NCI-H1417 treated with DMSO at 0.1 percent for 48 hours (cell line): Measurements from ENCODE around the gene TUNAR.

Experiments used
- DNase-seq: peaks from one replicate; lab custom pipeline; 2025; lab: John Stamatoyannopoulos, UW

The TUNAR gene

GRCh38 chr14:95872777-95873176, 3.9 kb upstream of the TUNAR start:
- no peak for DNase-seq

DNA sequence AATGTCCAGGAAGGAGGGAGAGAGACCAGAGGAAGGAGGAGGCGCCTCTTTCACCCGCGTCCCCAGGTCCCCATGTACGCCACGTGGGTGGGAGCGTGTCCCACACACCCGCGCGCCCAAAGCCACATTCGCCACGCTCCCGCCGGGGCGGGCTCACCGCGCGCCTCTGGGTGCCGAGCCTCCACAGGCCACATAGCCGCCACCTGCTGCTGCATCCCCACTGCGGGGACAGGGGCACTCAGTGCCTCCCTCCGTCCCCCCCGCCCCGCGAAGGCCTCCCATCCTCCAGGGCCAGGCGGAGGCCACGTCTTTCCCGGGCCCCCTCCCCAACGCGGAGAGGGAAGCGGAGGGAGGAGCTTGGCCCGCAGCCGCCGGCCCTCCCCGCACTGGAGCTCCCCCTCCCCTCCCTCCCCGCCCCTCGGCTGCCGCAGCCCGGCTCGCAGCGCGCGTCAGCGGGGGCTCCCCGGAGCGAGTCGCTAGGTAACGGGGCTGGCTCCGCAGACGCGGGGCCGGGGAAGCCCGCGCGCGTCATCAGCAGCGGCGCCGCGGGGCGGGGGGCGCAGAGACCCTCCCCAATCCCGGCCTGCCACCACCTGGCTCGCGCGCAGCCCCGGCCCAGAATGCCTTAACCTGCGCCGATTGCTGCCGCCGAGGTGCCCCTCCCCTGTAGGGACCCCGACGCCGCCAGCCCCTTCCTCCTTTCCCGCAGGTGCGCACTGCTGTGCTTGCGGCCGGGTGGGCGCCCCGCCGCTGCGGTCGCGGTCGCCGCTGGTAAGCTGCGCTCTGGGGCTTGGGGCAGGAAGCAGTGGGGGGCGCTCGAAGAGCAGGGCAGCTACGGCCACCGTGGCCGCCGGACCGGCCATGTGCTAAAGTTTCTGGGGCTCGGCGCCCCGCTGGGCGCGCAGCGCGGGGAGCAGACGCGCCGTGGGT, 536 bp upstream of the TUNAR start:
- DNase-seq = no peak

- DNase-seq = no peak
These were observed 1.0 kb downstream of the TUNAR start for GRCh38 chr14:95877633-95878032.

GRCh38 chr14:95884377-95884776, 7.7 kb downstream of the TUNAR start:
- no peak for DNase-seq

GRCh38 chr14:95885278-95885677, 8.6 kb downstream of the TUNAR start:
- no peak for DNase-seq

- DNase-seq = no peak
These were observed 9.2 kb downstream of the TUNAR start for GRCh38 chr14:95885866-95886265.

DNA sequence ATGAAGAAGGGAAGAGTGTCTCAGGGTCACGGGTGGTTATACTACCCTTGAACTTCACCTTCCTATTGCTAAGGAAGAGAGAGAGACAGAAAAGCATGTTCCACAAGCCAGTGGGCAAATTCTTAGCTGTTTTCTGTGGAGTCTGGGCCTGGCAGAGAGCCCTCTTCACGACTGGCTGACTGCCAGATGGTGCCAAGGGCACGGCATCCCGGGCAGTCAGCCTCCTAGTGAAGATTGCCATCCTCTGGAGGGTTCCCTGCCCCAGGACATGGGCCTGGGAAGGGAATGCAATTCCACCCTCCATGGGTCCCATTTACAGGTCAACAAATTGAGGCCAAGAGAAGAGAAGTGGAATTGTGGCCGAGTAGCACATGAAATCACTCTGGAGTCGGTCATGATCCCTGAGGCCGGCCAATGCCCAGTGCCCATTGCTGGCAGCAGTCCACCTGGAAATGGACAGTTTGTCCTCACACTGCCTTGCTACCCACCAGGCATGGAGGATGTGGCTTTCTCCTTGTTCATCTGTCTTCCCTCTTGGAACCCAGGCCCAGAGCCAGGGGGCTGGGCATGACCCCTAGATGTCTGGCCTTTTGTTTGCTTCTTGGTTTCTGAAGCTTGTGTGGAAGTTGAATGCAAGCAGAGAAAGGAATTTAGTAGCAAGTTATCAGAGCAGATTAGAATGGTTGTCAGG, 9.9 kb downstream of the TUNAR start:
- no peak for DNase-seq

GRCh38 chr14:95887351-95887750, 10.7 kb downstream of the TUNAR start:
- DNase-seq = no peak

- no peak for DNase-seq
These were observed 12.8 kb downstream of the TUNAR start for GRCh38 chr14:95889236-95889979.

GRCh38 chr14:95891742-95892141, 15.1 kb downstream of the TUNAR start:
- no peak for DNase-seq

DNA sequence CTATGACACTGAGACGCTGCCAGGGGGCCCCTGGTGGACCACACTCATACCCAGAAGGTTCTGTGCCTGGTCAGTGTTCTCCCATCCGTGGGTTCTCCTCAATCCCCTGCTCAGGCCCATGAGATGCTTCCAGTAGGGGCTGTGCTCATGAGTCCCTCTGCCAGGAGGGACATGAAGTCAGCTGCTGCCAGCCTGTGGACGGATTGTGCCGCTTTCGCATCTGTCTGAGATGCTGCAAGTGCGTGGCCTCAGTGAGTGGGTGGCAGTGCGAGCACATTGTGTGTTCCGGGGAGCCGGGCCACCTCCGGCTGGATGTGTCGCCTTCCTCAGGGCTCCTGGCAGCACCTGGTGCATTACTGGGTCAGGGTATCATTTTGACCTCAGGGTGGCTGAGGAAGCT, 15.5 kb downstream of the TUNAR start:
- no peak for DNase-seq

DNA sequence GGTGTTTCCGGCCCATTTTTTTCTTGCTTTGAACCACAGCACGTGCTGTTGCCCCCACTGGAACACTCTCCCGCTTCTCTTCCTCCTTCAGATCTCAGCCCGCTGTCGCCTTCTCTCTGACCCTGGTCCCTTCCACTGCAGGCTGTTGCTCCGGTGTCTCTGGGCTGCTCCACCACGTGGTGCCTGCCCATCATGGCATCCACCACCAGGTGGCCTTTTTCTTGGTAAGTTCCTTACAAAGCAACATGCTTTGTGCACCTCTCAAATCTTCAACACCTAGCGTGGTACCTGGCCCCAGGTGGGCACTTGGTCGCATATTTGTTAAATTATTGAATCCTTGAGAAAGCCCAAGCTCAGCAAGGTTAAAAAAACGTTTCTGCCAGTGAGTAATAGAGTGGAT, 19.1 kb downstream of the TUNAR start:
- DNase-seq = no peak

GRCh38 chr14:95896498-95897135, 20.0 kb downstream of the TUNAR start:
- no peak for DNase-seq

- no peak for DNase-seq
These were observed 20.6 kb downstream of the TUNAR start for GRCh38 chr14:95897280-95897679.

GRCh38 chr14:95901054-95901453, 24.4 kb downstream of the TUNAR start:
- no peak for DNase-seq

DNA sequence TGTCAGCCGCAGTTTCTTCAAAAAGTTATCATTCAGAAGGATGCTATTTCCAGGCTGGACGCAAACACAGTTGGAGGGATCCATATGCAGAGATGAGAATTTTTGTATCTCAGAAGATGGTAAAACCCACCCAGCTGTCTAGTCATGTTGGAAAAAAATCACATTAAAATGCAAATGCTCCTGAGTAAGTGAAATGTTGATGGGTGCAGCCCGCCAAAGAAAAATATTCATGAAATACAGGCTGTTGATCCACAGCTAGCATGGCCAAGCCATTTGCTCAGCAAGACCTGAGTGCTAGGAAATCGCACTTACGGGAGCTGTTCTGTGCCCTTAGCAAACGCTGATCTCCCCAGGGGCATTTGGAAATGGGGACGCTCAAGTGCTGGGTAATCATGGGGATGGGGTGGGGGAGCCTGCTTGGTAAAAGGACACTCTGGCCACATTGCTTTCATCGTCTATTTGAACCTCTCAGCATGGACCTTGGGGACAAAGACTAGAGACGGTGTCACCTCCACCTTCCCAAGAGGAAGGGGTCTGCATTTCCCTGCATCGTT, 25.7 kb downstream of the TUNAR start:
- DNase-seq = no peak

GRCh38 chr14:95903165-95903564, 26.5 kb downstream of the TUNAR start:
- no peak for DNase-seq

GRCh38 chr14:95903616-95904107, 27.0 kb downstream of the TUNAR start:
- no peak for DNase-seq

GRCh38 chr14:95906591-95906990, 30.0 kb downstream of the TUNAR start:
- no peak for DNase-seq

DNA sequence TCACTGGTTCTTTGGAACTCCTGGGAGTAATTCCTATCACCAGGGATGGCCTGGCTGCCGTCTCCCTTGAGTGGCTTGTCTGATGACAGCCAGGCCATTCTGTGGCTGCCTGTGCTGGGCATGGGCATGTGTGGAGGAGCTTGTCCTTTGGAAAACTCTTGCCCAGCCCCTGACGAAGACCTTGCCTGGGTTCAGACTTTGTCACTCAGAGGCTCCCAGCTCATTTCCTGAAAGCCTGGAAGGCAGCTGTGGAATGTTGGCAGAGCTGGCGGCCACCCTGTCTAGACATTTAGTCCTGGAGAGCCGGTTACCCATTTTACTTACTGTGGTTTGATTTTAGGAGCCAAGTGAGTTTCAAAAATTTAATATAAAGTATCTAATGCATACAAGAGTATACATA, 34.0 kb downstream of the TUNAR start:
- no peak for DNase-seq

DNA sequence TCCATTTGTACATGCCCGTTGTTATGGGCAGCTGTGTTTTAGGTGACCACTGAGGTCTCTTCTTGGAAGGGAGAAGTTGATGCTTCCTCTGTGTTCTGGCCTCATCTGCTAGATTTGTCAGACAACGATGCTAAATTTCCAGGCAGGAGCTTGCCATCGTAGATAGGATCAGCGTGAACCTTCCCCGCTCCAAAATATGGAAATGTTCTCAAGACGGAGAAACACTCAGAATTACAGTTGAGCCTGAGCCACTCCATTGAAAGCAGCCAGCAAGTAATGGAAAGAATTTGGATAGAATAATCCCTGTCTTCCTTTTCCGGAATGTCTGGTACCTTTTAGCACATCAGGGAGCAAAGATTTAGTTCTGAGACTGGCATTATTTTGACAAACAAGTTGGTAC, 34.8 kb downstream of the TUNAR start:
- DNase-seq = no peak

GRCh38 chr14:95915330-95915729, 38.7 kb downstream of the TUNAR start:
- DNase-seq = no peak
